ENCODE data around the gene ARFGEF3.

ARFGEF3 gene

DNA sequence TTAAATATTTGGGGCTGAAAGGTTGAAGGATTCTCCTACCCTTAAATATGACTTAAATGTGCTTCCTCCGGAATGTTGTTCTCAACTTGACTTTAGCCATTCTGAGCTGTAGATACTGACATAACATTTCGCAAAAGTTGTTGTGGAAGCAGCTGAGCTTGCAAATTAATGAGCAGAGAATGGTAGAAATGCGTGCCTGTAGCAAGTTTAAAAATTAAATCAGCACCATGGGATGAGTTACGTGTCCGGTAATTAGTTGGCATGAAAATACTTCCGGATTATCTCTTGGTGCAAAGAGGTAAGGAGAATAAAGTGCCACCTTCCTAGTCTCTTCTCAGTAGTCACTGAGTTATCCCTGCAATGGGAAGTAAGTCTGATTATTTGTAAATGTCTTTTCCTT, 80.2 kb downstream of the ARFGEF3 start:
- DNase-seq, result no peak

DNA sequence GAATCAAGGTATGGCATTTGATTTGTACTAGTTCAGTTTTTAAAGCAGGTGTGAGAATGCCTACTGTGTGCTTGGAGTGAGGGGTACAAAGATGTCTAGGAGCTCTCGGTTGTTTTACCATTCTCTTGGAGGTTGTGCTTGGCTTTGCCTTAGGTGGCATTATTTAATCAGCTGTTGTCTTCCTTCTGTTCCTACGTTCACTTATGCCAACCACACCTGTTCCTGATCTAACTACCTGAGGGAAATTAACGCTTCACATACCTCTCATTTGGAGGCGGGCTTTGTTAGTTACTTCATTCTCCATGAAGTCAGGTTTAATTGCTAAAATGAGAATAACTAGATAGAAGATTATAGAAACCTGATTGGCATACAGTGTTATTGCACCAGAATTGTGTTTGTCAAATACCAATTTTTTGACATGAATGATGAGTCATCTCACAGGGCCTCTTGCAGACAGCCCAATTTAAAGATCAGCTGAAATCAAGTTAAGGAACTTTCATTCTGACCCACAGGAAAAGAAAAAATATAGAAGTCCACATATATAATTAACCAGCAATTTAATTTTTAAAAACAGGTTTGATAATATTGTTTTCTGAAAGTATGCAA, 81.4 kb downstream of the ARFGEF3 start:
- no peak for DNase-seq

DNA sequence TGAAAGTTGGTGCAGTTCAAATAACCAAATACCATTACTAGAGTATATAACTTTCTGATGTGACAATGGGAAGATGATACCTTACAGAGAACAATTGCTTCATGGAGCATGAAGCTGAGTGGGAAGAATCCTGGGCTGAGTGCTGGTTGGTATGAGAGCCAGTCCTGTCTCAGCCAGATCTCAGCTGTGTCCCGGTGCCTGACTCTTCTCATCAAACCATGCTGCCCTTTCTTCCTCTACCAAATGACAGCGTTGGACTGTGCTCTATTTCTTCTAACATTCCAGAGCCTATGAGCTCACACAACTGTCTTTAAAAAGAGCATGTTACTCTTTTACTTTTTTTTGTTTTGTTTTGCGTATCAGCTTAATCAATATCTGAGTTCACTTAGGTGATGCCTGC, 84.0 kb downstream of the ARFGEF3 start:
- no peak for DNase-seq

DNA sequence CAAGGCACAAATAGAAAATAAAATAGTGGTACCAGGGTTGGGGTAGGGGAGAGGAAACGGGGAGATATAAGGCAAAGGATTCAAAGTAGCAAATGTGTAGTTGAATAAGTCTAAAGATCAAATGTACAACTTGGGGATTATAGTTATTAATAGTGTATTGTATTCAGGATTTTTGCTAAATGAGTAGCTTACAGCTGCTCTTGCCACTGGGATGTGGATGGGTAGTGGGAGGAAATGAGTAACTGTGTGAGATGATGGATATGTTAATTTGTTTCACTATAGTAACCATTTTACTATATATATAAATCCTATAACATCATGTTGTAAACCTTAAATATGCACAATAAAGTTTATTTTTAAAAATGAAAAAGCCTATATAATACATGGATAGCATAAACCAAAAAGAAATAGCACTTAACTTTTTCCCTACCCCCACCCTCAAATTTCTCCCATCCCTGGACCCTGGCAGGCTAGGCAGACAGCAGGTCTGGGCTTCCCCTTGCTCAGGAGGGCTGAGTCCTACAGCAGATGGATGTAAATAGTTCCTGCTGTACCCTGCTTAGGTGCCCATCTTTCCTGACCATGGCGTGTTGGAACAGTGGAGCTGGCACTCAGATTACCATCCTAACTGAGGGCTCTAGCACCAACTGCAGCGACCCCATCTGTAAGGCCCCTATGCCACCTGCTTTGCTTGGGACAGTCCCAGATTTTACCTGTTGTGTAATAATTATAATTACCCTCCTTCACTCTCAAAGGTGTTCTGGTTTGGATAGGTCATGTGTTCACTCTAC, 85.1 kb downstream of the ARFGEF3 start:
- no peak for DNase-seq

DNA sequence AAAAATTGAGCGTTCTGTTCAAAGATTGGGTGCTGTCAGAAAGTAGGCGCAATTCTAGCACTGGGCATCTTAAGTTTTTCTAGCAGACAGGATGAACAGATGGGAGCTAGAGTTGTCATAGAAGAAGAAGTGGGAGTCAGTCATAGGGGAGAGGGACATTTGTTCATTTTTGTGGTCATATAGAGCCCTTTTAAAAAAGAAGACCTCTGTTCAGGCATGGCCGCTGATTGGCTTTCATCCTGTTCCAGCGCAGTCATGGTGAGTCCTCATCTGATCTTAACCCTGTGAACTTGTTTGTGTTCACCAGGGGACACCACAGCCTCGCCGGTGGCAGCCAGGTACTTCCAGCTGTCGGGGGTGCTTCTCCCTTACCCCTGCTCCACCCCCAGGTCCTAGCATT, 86.3 kb downstream of the ARFGEF3 start:
- DNase-seq, result no peak

DNA sequence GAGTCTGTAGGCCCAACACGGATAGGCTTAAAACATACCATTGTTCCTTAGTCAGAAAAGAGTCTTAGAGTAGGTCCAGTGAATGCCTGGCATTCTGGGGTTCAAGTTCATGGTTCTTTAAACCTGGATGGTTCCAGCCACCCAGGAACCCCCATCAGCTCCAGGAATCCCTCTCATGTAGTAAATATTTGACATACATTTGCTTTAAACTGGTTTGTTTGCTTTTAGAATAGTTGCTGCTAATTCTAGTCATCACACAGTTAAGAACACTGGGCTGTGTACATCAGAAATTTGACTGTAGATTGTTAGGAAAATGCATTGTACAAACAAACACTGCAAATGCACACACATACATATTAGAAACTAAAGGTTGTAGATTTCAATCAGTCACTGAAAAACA, 87.1 kb downstream of the ARFGEF3 start:
- no peak for DNase-seq

DNA sequence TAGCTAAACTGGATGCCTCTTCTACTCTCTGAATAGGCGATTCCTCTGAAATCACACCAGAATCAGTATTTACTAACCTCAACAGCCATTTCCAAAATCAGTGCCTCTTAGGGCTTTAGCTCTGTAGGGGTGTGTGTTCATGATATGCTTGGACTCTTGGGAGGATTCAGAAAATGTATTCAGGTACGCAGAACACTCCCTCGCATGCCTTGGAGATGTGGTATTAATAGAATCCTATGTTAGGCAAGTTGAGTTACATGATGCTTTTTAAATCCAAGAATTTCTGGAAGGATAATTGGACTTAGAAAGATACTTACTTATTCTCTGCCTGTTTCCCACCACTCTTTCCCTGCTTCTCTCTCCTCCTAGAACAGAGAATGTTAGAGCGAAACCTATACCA, 88.3 kb downstream of the ARFGEF3 start:
- no peak for DNase-seq

DNA sequence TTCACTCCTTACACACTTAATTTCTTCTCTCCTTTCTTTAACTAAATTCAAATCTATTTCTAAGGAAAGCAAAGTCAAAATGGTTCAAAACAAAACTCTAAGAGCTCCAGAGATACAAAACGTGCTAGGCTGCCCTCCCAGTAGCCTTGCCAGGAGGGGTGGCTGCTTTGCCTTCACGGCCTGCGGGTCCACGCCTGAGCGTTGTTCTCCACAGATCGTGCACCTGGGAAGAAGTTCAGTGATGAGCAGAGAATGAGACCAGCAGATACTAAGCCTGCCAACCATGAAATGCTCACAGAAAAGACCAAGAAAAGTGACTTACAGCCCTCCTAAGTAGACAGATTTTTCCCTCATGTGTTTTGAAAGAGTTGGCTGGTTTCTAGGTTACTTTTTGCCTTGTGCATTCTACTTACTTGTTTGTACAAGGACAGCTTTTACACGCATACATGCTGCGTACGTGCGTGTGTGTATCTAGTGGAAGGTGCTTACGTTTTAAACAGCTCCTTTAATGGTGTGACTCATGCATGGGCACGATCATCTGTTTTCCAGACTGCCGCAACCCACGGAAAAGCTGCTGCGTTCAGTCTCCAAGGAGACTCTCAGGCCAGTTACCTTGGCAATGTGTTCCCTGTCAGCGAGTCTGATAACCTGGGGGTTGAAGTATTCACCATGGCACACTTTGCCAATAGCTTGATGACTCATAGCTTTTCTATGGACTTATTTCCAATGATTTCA, 88.9 kb downstream of the ARFGEF3 start:
- no peak for DNase-seq

DNA sequence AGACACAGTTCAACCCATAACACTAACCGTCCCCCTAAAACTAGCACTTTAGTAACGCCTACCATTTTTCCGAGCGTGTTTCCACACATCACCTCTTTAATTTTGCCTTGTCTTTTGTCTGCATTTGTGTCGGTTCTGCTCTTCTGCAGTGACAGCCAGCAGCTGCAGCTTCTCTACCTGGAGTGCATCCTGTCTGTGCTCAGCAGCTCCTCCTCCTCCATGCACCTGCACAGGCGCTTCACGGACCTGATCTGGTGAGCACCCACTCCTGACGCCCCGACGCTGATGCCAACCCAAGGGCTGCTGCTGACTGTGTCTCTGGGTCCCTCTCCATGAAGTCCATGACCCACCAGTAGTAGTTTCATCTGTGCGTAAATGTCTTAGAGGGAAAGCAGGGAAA, 92.0 kb downstream of the ARFGEF3 start:
- no peak for DNase-seq

DNA sequence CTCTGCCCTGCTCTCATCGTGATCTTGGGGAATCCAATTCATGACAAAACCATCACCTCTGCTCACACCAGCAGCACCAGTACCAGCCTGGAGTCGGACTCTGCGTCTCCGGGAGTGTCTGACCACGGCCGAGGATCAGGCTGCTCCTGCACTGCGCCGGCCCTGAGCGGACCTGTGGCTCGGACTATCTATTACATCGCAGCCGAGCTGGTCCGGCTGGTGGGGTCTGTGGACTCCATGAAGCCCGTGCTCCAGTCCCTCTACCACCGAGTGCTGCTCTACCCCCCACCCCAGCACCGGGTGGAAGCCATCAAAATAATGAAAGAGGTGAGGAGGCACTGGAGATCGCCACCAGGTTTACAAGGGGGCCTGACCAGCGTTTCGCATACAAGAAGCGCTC, 93.7 kb downstream of the ARFGEF3 start:
- DNase-seq, result no peak

DNA sequence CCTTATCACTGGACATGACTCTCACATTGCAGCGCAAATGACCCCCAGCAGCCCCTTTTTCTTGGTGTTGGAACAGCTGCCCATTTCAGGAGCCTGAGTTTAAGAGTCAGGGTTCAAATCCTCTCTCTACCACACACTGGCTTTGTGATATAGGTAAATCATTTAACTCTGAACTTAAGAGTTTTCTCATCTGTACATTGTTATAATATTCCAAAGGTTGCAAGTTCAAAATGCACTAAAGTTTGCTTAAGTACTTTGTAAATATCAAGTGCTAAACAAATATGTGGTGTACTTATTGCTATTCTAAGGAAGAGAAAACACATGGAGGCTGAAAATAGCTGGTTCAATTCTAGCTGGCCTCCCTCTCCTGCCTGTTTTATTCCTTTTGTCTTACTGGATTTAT, 95.9 kb downstream of the ARFGEF3 start:
- no peak for DNase-seq

DNA sequence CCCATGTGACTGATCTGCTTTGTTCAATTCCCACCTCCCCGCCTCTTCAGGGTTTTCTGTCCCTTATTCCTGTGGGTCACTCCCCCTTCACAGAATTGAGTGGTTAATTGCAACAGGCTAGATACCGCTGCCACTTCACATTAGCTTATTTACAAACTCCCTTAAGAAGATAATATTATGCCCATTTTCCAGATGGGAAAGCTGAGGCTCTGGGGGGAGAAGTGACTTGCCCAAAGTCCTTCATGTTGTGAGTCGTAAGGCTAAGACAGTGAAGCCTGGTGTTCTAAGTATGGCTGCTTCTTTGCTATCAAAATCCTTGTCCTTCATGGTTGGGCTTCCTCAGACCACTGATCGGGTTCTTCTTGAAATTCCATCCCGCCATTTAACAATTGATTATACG, 96.5 kb downstream of the ARFGEF3 start:
- no peak for DNase-seq

DNA sequence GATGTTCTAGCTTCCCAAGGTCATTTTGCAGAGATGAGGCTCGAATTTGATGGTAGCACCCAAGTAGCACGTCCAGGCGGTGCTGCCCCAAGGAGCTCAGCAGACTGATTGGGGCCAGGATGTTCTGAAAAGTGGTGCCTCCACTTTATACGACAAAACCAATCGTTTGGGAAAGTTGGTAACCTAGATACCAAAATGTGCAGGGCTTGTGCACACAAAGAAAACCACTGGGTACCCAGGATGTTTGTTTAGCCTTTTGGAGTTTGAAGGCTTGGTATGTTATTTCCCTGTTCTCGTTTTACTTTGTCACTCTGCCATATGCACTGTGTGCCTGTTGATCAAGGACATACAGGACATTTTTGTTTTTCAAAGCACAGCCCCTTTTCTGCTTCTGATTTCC, 97.3 kb downstream of the ARFGEF3 start:
- no peak for DNase-seq

DNA sequence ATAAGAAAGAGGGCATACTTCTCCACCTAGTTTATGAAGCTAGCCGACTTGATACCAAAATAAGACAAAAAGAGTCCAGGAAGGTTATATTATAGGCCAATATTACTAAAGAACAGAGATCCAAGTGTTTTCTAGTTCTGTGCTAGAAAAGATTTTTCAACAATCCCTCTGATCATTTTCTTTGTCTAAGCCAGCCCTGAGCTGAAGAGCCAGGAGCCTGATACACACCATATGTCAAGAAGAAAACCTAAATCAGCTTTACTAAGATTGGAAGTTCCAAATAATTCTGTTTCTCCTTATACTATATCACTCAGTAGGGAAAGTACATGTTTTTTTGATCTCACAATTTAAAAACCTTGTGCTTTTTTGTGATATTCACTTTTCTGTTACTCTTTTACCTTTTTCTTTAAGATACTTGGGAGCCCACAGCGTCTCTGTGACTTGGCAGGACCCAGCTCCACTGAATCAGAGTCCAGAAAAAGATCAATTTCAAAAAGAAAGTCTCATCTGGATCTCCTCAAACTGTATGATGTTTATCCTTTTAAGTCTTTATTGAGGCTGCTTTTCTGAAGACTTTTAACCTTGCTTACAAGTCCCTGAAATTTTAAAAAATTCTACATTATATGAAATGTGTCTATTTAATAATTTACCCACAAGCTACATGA, 99.5 kb downstream of the ARFGEF3 start:
- no peak for DNase-seq

DNA sequence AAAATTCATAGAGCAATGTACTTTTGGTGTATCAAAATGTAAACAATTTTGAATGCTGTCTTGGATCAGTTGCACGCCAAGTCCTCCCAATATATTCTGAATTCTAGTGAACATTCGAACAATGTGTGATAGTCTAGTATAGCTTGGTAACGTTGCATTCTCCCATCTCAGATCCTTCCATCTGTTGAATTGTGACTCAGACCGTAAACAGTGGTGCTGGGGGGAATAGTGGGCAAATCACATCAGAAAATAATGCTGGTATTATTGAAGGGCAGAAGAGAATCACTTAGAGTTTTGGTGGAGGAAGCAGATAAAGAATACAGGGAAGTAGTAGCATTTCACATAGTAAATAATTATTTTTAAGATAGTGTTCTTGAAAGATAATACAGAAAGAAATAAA, 102.2 kb downstream of the ARFGEF3 start:
- no peak for DNase-seq

DNA sequence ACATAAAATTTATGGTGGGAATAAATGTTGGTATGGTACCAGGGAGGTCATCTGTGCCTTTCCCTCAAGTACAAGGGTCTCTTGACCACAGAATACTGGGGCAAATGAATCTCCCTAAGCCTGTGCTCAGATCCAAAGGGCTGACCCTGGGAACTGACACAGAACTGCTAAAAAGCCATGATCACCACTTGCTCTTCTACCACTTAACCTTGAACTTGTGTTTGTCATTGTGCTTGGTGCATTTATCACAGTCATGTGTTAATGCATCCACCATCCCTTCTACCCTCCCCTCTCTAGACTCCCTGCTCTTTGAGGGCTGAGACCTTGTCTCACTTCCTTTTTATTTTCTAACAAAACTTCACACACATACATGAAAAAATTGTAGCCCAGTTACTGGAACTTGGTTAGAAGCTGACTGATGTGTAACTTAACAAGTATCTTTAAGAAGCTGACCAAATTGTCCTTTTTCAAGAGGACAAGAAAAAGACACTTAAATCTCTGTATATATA, 102.7 kb downstream of the ARFGEF3 start:
- no peak for DNase-seq

DNA sequence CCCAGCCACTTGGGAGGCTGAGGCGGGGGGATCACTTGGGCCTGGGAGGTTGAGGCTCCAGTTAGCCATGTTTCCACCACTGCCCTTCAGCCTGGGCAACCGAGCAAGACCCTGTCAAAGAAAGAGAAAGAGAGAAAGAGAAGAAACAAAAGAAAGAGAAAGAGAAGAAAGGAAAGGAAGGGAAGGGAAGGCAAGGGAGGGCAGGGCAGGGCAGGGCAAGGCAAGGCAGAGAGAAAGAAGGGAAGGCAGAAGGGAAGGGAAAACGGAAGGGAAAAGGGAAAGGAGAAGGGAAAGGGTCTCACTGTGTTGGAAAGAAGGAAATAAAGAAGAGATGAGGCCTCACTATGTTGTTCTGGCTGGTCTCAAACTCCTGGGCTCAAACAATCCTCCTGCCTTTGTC, 104.4 kb downstream of the ARFGEF3 start:
- DNase-seq, result no peak

DNA sequence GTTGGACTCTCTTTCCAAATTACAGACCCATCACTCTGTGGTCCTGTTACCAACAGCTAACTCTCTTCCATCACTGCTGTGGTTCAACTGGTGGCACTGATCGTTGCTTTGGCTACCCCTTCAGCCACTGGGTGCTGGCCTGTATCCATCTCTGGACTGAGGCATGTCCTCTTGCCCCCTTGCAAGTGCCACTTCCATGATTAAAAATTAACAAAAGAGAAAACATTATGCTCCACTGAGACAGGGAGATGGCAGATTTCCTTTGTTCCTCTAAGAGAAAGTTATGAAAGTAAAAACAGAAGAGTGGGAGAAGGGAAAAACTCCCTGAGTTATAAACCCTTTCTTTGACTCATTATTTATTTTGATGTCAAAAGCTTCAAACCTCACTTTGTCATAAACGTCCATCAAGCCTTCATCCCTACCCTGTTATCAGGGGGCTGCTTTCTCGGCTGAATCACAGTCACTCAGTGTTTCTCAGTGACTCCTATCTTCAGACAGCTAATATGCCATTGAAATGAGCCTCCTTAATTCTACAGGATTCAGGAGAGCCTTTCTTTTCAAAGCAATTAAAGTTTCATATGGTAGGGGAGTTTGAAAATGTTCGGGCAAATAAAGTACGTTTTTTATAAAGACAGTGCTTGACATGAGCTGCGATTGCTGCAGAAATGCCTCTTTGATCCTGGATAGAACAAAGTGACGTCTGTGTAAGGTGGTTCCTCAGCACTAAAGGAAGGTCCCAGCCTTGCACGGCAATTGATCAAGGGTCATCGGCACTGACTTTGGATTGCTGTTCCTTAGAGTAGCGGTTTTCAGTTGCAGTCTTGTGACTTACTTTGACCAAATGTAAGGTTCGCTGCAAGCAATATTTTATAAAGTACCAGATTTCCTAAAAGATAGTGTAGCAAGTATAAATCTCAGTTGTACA, 106.5 kb downstream of the ARFGEF3 start:
- DNase-seq, result no peak

DNA sequence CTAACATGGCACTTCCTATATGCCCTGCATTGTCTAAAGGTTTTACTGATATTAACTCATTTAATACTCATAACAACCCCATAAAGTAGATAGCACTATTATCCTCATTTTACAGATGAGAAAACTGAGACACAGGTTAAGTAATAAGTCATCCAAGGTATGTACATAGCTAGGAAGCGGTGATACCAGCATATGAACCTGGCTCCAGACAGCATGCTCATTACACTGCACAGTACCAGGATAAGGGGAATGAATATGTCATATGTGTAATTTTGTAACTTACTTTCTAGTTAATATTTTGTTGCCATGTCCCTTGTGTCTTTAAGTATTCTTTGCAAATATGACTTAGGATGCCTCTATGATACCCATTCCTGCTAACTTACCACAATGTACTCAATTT, 109.7 kb downstream of the ARFGEF3 start:
- DNase-seq, result no peak

DNA sequence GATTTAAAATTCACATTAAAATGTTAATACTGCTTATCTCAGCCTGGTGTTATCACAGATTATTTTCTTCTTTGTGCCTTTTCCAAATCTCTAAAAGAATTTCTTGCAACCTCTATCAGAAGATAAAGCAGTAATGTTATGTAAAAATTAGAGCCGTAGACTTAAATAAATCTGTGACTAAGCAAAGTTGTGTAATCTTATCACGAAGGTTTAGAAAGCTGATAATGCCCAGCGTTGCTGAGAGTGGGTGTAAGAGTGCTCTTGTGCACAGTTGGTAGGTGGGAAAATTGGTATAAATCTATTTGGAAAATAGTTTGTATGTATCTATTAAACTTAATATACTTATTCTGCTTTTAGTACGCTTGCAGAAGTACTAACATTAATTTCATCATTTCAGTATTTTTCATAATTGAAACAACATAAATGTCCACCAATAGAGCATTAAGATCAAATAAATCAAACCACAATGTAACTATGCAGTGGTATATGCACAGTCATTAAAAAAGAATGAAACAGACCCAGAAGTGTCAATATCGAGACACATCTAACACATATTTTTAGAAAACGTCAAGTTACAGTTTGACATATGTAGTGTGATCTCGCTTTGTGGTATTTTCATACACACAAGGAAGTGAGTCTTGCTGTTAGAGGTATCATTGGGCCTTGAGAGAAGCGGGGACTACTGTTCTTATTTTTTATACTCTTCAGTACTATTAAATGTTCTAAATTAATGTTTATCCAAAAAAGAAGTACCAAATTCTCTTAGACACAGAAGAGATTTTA, 111.0 kb downstream of the ARFGEF3 start:
- no peak for DNase-seq

DNA sequence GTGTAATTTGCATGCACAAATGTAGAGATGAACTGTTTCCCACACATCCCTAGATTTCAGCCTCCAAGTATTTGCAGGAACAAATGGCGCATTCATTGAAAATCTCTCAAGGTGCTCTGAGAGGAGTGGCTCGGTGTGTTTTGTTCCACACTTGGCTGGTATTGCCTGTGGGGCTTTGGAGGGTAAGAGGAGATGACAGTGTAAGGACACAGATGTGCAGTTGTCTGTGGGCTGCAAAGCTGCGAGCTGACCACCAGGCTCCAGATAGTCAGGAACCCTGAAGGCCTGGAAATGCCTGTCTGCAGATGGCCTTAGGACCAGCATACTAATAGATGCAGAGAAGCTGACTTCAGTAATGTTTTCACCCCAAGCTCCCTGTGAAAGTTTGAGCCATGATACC, 114.2 kb downstream of the ARFGEF3 start:
- DNase-seq, result no peak

DNA sequence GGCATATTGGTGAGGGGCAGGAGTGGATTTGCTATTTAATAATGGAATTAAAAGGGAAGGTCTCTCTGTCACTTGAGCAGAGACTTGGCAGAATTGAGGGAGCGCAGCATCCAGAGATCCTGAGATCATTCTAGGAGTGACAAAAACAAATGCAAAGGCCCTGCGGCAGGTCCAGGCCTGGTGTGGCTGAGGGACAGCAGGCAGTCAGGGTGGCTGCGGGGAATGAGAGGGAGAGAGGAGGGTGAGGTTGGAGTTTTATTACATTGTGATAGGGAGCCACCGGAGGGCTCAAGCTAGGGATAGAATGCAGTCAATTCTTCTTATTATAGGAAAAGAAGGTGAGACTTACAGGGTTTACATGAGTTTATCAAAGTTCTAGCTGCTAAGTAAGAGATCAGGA, 116.1 kb downstream of the ARFGEF3 start:
- no peak for DNase-seq
